D721Med (cell line): ENCODE results near the gene RAB9A.
"Not testable (repeated sequence)": the region's sequence is repeated elsewhere in the genome, so short reads cannot be mapped to it uniquely, and the experiment has no call there.

Source experiments
- DNase-seq: peaks from one replicate; pipeline ENCODE4 v3.0.0; 2011; ENCODE audit warnings: low spot score; ENCODE audit not compliant: insufficient read length
- FAIRE-seq: peaks from 2 replicates; lab custom pipeline; 2011; peaks lifted over from hg19 to GRCh38; lab: Jason Lieb, UNC
- CTCF ChIP-seq: IDR thresholded peaks from 2 replicates; pipeline ENCODE4 v1.5.1; 2012; ENCODE audit warnings: mild to moderate bottlenecking, control low read depth; ENCODE audit not compliant: insufficient read depth; ENCODE audit errors: missing control alignments

The RAB9A gene

GRCh38 chrX:13670197-13670596, 18.7 kb upstream of the RAB9A start:
- no peak for DNase-seq
- no peak for TF ChIP-seq CTCF
- FAIRE-seq: no peak

GRCh38 chrX:13673016-13673415, 15.9 kb upstream of the RAB9A start:
- DNase-seq (no peak), FAIRE-seq (no peak)
- no peak for TF ChIP-seq CTCF

- DNase-seq (no peak), FAIRE-seq (no peak)
- no peak for TF ChIP-seq CTCF
Measured at GRCh38 chrX:13676885-13677284, 12.0 kb upstream of the RAB9A start.

GRCh38 chrX:13679700-13680099, 9.2 kb upstream of the RAB9A start:
- DNase-seq, FAIRE-seq: not testable (repeated sequence)

GRCh38 chrX:13681595-13681994, 7.3 kb upstream of the RAB9A start:
- no peak for TF ChIP-seq CTCF
- no peak for DNase-seq
- FAIRE-seq: no peak

GRCh38 chrX:13684361-13684760, 4.6 kb upstream of the RAB9A start:
- DNase-seq (no peak), FAIRE-seq (no peak)
- TF ChIP-seq CTCF: no peak

- no peak for DNase-seq
- TF ChIP-seq CTCF: no peak
- no peak for FAIRE-seq
Measured at GRCh38 chrX:13685126-13685763, 3.7 kb upstream of the RAB9A start.

- no peak for TF ChIP-seq CTCF
- FAIRE-seq: no peak
Measured at GRCh38 chrX:13687203-13687602, 1.7 kb upstream of the RAB9A start.

More at GRCh38 chrX:13687203-13687602, 1.7 kb upstream of the RAB9A start:
- no peak for DNase-seq
